ENCODE results near the gene PDLIM4.

The PDLIM4 gene

DNA sequence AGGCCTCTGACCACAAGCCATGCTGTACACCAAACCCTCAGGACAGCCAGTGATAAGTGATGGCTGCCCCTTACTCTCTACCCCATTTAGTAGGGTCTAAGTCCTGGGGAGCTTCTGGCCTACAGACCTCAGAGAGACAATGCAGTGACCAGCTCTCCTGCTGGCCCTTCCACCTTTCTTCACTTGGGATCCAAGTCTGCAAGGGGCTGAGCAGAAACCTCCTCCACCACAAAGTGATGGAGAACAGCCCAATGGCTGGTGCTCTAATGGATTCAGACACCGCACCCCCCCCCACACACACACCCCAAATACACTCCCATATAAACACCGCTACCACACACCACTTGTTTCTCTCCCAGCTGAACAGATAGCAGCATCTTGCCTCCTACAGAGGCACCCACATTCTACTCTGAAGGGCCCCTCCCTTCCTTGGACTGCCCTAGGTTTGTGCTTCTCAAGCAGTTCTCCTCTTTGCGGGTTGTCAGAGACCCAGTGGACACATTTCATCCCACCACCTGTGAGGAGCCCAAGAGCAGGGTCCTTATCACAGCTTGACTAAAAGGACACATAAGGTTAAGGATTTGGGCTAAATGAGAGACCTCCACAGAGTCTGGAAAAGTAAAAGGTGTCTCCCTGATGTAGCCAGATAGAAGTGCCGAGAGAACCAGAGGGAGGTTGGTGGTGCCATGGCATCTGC, 1.3 kb upstream of the PDLIM4 start:
- no peak for TF ChIP-seq CTCF (IDR thresholded peaks at IDR 0.05; ENCODE audit: extremely low read depth, insufficient read depth, missing control alignments)
- DNase-seq (ENCODE audit: low spot score), result peak; percentile 9
- in situ Hi-C loops (cut with MboI; ENCODE audit: low pct_unique_long_range_greater_than_20kb, low sequenced_read_pairs, unreplicated experiment), result no loop called here

DNA sequence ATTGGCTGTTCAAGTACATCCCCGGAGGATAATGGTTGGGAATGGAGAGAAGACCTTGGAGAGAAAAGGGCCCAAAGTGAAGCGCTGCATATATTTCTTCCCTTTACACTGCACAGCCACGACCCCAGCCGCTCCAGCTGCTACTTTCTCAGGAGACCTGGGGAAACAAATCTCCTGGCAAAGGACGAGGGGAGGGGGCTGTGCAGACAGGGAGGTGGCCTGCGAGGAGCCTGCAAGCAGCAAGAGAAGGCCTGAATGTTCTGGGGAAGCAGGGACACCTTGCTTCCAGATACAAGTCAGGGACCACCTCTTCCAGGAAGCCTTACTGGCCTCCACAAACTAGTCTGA, 739 bp upstream of the PDLIM4 start:
- no peak for TF ChIP-seq CTCF (IDR thresholded peaks at IDR 0.05; ENCODE audit: extremely low read depth, insufficient read depth, missing control alignments)
- DNase-seq (ENCODE audit: low spot score), result no peak
- in situ Hi-C loops (cut with MboI; ENCODE audit: low pct_unique_long_range_greater_than_20kb, low sequenced_read_pairs, unreplicated experiment), result no loop called here

- DNase-seq (ENCODE audit: low spot score), result peak; percentile 17
- TF ChIP-seq CTCF (IDR thresholded peaks at IDR 0.05; ENCODE audit: extremely low read depth, insufficient read depth, missing control alignments), result no peak
- in situ Hi-C loops (cut with MboI; ENCODE audit: low pct_unique_long_range_greater_than_20kb, low sequenced_read_pairs, unreplicated experiment), result no loop called here
Observed at GRCh38 chr5:132258102-132259068, 889 bp downstream of the PDLIM4 start.

GRCh38 chr5:132259069-132259851, 1.8 kb downstream of the PDLIM4 start:
- TF ChIP-seq CTCF (IDR thresholded peaks at IDR 0.05; ENCODE audit: extremely low read depth, insufficient read depth, missing control alignments), result no peak
- in situ Hi-C loops (cut with MboI; ENCODE audit: low pct_unique_long_range_greater_than_20kb, low sequenced_read_pairs, unreplicated experiment), result no loop called here
- DNase-seq (ENCODE audit: low spot score), result no peak

DNA sequence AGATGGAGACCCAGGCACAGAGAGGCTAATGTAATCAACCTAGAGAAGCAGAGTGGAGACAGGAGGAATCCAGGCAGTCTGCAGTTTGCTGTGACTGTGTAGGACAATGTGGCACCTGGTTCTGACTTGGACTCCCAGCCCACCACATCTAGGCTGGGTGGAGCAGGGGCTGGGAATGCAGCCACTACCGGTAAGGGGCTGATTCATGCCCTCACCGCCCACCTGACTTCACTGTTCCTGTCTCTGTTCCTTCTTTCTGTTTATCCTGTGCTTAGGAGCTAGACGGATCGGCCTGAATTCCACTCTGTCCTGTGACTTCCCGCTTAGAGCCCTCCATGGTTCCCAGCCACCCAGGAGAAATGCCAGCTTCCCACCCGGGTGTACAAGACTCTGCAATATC, 2.6 kb downstream of the PDLIM4 start:
- in situ Hi-C loops (cut with MboI; ENCODE audit: low pct_unique_long_range_greater_than_20kb, low sequenced_read_pairs, unreplicated experiment), result no loop called here
- DNase-seq (ENCODE audit: low spot score), result no peak
- no peak for TF ChIP-seq CTCF (IDR thresholded peaks at IDR 0.05; ENCODE audit: extremely low read depth, insufficient read depth, missing control alignments)
